Naive thymus-derived CD4-positive, alpha-beta T cell (primary cell): ENCODE data around the gene RNF222. TPM values are rescaled to one million over a fixed set of nuclear protein-coding genes. Genes with fewer than 3 reads are reported as not detected.

Source experiments
- ATAC-seq: fragments of 150-1000 bp; cut with Tn5 transposase; 2 replicates; pipeline ENCODE4 v1.10.0; 2021; ENCODE audit warnings: mild to moderate bottlenecking, moderate library complexity
- CTCF ChIA-PET: fragments of 350-600 bp; sonication (Branson Sonifier 250); formaldehyde crosslinking; loops from one replicate; lab custom pipeline; 2021; ENCODE audit warnings: antibody characterized with exemption; lab: Charles Lee
- POLR2A ChIA-PET: fragments of 350-600 bp; sonication (Branson Sonifier 250); formaldehyde crosslinking; loops from one replicate; lab custom pipeline; 2021; ENCODE audit warnings: antibody characterized with exemption, inconsistent platforms; lab: Charles Lee
- DNase-seq, 9 donors: peaks; one replicate each; pipeline versions ENCODE4 v3.0.0 to v3.0.0-alpha.2; 2020 to 2022; ENCODE audit warnings: mixed read lengths in 1 of 9
- H3K27ac ChIP-seq: one replicate; pipeline ENCODE4 v1.7.0; 2013; ENCODE audit warnings: mild to moderate bottlenecking, low read depth, low read length, moderate library complexity
- H3K27me3 ChIP-seq, 2 donors: one replicate each; pipeline ENCODE4 v1.7.0; 2013; ENCODE audit warnings: low read length in 2 of 2, mild to moderate bottlenecking in 2 of 2, moderate library complexity in 2 of 2; ENCODE audit not compliant: control insufficient read depth in 2 of 2, insufficient read depth in 2 of 2
- H3K36me3 ChIP-seq, 3 experiments: 1 replicate in 2 of 3; 2 replicates in 1 of 3; pipeline ENCODE4 v1.7.0; 2013; ENCODE audit warnings: low read length in 3 of 3, mild to moderate bottlenecking in 3 of 3, moderate library complexity in 1 of 3; ENCODE audit not compliant: insufficient read depth in 3 of 3, control insufficient read depth in 2 of 3
- H3K4me1 ChIP-seq, 2 donors: one replicate each; pipeline ENCODE4 v1.7.0; 2013; ENCODE audit warnings: low read length in 2 of 2, mild to moderate bottlenecking in 2 of 2, moderate library complexity in 1 of 2; ENCODE audit not compliant: control insufficient read depth in 2 of 2, insufficient read depth in 2 of 2
- H3K4me3 ChIP-seq: 2 replicates; pipeline ENCODE4 v1.7.0; 2013; ENCODE audit warnings: mild to moderate bottlenecking, low read length
- H3K9me3 ChIP-seq, 3 experiments: 1 replicate in 2 of 3; 2 replicates in 1 of 3; pipeline ENCODE4 v1.7.0; 2013; ENCODE audit warnings: low read length in 3 of 3; ENCODE audit not compliant: control insufficient read depth in 2 of 3
- H3K27ac Mint-ChIP-seq, 9 donors: one replicate each; pipeline ENCODE4 v1.8.0; 2020 to 2022; ENCODE audit warnings: mixed read lengths in 9 of 9, mild to moderate bottlenecking in 8 of 9, moderate library complexity in 5 of 9, inconsistent platforms in 2 of 9
- H3K27me3 Mint-ChIP-seq, 5 donors: one replicate each; pipeline ENCODE4 v1.8.0; 2021 to 2022; ENCODE audit warnings: mixed read lengths in 5 of 5, mild to moderate bottlenecking in 1 of 5
- H3K36me3 Mint-ChIP-seq, 5 donors: one replicate each; pipeline ENCODE4 v1.8.0; 2020 to 2022; ENCODE audit warnings: mixed read lengths in 5 of 5, mild to moderate bottlenecking in 3 of 5, inconsistent platforms in 1 of 5
- H3K4me1 Mint-ChIP-seq, 7 donors: one replicate each; pipeline ENCODE4 v1.8.0; 2020 to 2022; ENCODE audit warnings: mixed read lengths in 7 of 7, mild to moderate bottlenecking in 3 of 7, inconsistent platforms in 1 of 7
- H3K4me3 Mint-ChIP-seq, 10 donors: one replicate each; pipeline ENCODE4 v1.8.0; 2020 to 2022; ENCODE audit warnings: mild to moderate bottlenecking in 10 of 10, mixed read lengths in 10 of 10, moderate library complexity in 6 of 10, inconsistent platforms in 2 of 10
- H3K9me3 Mint-ChIP-seq, 11 donors: one replicate each; pipeline ENCODE4 v1.8.0; 2020 to 2022; ENCODE audit warnings: mixed read lengths in 11 of 11, mild to moderate bottlenecking in 4 of 11, inconsistent platforms in 1 of 11, moderate library complexity in 1 of 11
- intact Hi-C, 2 donors: fragments of 100-400 bp; cut with micrococcal nuclease; formaldehyde crosslinking; loops; one replicate each; pipeline ENCODE4 v1.15.1; 2023
- polyA plus RNA-seq, 2 donors: library from polyadenylated mRNA; unstranded; fragments of 300-500 nt; fragmentation: Illumina TruSeq; gene quantifications; one replicate each; pipeline ENCODE4 v1.2.3, GENCODE V29; 2021
- total RNA-seq, 6 experiments: library from RNA in 5 of 6; stranded (reverse) in 5 of 6; gene quantifications; 1 replicate in 5 of 6; 2 replicates in 1 of 6; pipeline ENCODE4 v1.2.3 and lab custom pipeline; 2021 to 2026

Gene RNF222
- total and polyA plus RNA-seq, 7 experiments from 2014 or later: 0.13 to 1.7 (median 0.26) TPM; not detected in 1

DNA sequence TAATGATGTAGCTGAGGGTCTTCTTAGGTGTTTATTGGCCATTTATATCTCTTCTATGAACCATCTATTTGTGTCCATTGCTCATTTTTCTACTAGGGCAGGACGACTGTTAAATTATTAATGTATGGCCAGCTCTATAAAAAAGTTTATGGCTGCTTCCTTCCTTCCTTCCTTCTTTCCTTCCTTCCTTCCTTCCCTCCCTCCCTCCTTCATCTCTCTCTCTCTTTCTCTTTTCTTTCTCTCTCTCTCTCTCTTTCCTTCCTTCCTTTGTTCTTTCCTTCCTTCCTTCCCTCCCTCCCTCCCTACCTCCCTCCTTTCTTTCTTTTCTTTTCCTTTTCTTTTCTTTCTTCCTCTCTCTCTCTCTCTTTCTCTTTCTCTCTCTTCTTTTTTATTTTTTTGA, 20.8 kb upstream of the RNF222 start:
- ATAC-seq (no peak), DNase-seq (no peak)
- Histone ChIP-seq H3K4me3 (no peak overlapping the region), H3K36me3 (no peaks in the 10 kb centered on the region), H3K27me3 (no peaks in the 10 kb centered on the region), H3K4me1 (peaks cover 0 to under 1% of the 10 kb centered on the region in 2 donors), H3K27ac (no peak overlapping the region), H3K9me3 (no peaks in the 10 kb centered on the region)
- no peak overlapping the region for H3K27ac Mint-ChIP-seq
- peaks cover 0 to 3% (median 0%) of the 10 kb centered on the region in 11 donors for H3K9me3 Mint-ChIP-seq
- POLR2A ChIA-PET: no interaction called here
- intact Hi-C loops: no loop called here
- peaks cover 15 to 67% (median 37%) of the 10 kb centered on the region in 5 donors for H3K27me3 Mint-ChIP-seq
- CTCF ChIA-PET: no interaction called here
- H3K36me3 Mint-ChIP-seq: no peaks in the 10 kb centered on the region
- no peak overlapping the region for H3K4me3 Mint-ChIP-seq
- H3K4me1 Mint-ChIP-seq: peaks cover 1 to 6% (median 2%) of the 10 kb centered on the region in 7 donors

DNA sequence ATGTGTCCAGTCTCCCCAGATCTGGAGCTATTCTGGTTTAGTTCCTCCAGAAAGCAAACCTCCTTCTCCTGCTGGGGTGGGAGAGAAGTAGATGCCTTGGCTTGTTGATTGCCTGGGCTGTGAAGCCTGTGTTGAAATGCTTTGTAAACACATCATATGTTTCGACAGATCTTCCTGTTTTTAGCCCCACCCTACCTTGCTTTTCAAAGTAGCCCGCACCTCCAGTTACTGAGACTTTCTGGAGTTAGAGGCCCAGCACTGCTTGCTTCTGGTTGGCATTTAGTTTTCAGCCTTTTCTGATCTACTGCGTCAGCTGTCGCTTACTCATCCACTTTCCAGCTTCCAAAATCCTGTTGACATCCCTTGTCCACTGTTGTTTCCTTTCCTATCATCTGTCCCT, 20.2 kb upstream of the RNF222 start:
- Mint-ChIP-seq H3K9me3 (peaks cover 0 to 3% (median 0%) of the 10 kb centered on the region in 11 donors), H3K27ac (no peak overlapping the region), H3K36me3 (no peaks in the 10 kb centered on the region), H3K4me1 (peaks cover 8 to 12% (median 9%) of the 10 kb centered on the region in 7 donors), H3K27me3 (peaks cover 15 to 70% (median 33%) of the 10 kb centered on the region in 5 donors), H3K4me3 (no peak overlapping the region)
- ATAC-seq (peak; percentile 62), DNase-seq (no peak)
- no peaks in the 10 kb centered on the region for H3K36me3 ChIP-seq
- no peaks in the 10 kb centered on the region for H3K9me3 ChIP-seq
- H3K27me3 ChIP-seq: no peaks in the 10 kb centered on the region
- H3K4me1 ChIP-seq: peaks cover 0 to 3% of the 10 kb centered on the region in 2 donors
- intact Hi-C loops: no loop called here
- ChIA-PET POLR2A (no interaction called here), CTCF (no interaction called here)
- no peak overlapping the region for H3K27ac ChIP-seq
- H3K4me3 ChIP-seq: no peak overlapping the region

DNA sequence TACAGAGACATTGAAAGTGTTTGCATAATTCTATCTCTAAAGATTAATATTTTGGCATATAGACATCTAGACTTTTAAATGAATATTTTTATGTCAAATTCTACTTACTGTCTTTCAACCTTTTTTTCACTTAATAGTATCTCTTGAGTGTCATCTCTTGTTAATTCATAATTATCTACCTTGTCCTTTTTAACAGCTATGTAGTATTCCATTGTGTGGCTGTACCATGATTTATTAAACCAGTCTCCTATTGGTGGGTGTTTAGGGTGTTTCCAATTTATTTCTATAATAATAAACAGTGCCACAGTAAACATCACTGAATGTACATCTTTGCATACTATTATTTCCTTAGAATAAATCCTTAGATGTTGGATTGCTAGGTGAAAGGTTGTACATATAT, 16.3 kb upstream of the RNF222 start:
- Histone ChIP-seq H3K4me1 (peaks cover 0 to 3% of the 10 kb centered on the region in 2 donors), H3K36me3 (no peaks in the 10 kb centered on the region), H3K27ac (no peak overlapping the region), H3K9me3 (no peaks in the 10 kb centered on the region), H3K4me3 (no peak overlapping the region), H3K27me3 (no peaks in the 10 kb centered on the region)
- peaks cover 9 to 68% (median 13%) of the 10 kb centered on the region in 5 donors for H3K27me3 Mint-ChIP-seq
- ChIA-PET CTCF (interaction anchor here (1.7 kb wide), 1 partner anchor 332 kb away, joined by 3 read pairs; no protein-coding TSS in a partner anchor), POLR2A (interaction anchor here (0.6 kb wide), 1 partner anchor 18 kb away, joined by 3 read pairs; no protein-coding TSS in a partner anchor)
- peaks cover 0 to 3% (median 0%) of the 10 kb centered on the region in 11 donors for H3K9me3 Mint-ChIP-seq
- ATAC-seq (no peak), DNase-seq (no peak)
- H3K4me1 Mint-ChIP-seq: peaks cover 9 to 22% (median 16%) of the 10 kb centered on the region in 7 donors
- intact Hi-C loops: loop anchor here in 1 of 2 donors (5.0 kb wide), 1 partner anchor 583 kb away; no protein-coding TSS in a partner anchor
- H3K4me3 Mint-ChIP-seq: no peak overlapping the region
- H3K27ac Mint-ChIP-seq: no peak overlapping the region
- no peaks in the 10 kb centered on the region for H3K36me3 Mint-ChIP-seq

- H3K27ac Mint-ChIP-seq: peak overlapping the region in 1 of 9 donors; percentile 42
- POLR2A ChIA-PET: no interaction called here
- H3K36me3 ChIP-seq: no peaks in the 10 kb centered on the region
- no peak overlapping the region for H3K4me3 Mint-ChIP-seq
- H3K4me1 ChIP-seq: peaks cover 0 to 3% of the 10 kb centered on the region in 2 donors
- intact Hi-C loops: loop anchor here in 1 of 2 donors (5.0 kb wide), 1 partner anchor 584 kb away; no protein-coding TSS in a partner anchor
- CTCF ChIA-PET: interaction anchor here (0.9 kb wide), 1 partner anchor 22 kb away, joined by 3 read pairs; the partner anchor contains the start of gene NDEL1
- no peak overlapping the region for H3K4me3 ChIP-seq
- H3K27ac ChIP-seq: no peak overlapping the region
- peaks cover 0 to 3% (median 0%) of the 10 kb centered on the region in 11 donors for H3K9me3 Mint-ChIP-seq
- no peak for DNase-seq
- peak; percentile 52 for ATAC-seq
- H3K4me1 Mint-ChIP-seq: peaks cover 9 to 24% (median 15%) of the 10 kb centered on the region in 7 donors
- H3K36me3 Mint-ChIP-seq: no peaks in the 10 kb centered on the region
- peaks cover 9 to 62% (median 13%) of the 10 kb centered on the region in 5 donors for H3K27me3 Mint-ChIP-seq
- no peaks in the 10 kb centered on the region for H3K27me3 ChIP-seq
- no peaks in the 10 kb centered on the region for H3K9me3 ChIP-seq
Observed at GRCh38 chr17:8413328-8413727, 15.7 kb upstream of the RNF222 start.

- H3K9me3 ChIP-seq: no peaks in the 10 kb centered on the region
- ChIA-PET POLR2A (interaction anchor here (2.2 kb wide), 1 partner anchor 334 kb away, joined by 7 read pairs; no protein-coding TSS in a partner anchor), CTCF (interaction anchor here (0.7 to 1.1 kb wide), 4 partner anchors 334 to 586 kb away, joined by 3 to 7 read pairs (median 3); no protein-coding TSS in a partner anchor)
- no peaks in the 10 kb centered on the region for H3K36me3 ChIP-seq
- H3K4me3 Mint-ChIP-seq: no peak overlapping the region
- peak overlapping the region in 1 of 9 donors; percentile 27 for H3K27ac Mint-ChIP-seq
- no peaks in the 10 kb centered on the region for H3K36me3 Mint-ChIP-seq
- H3K27me3 Mint-ChIP-seq: peaks cover 4 to 50% (median 12%) of the 10 kb centered on the region in 5 donors
- no peak overlapping the region for H3K4me3 ChIP-seq
- peaks cover 0 to 3% of the 10 kb centered on the region in 2 donors for H3K4me1 ChIP-seq
- H3K27me3 ChIP-seq: no peaks in the 10 kb centered on the region
- H3K9me3 Mint-ChIP-seq: peaks cover 0 to 3% (median 0%) of the 10 kb centered on the region in 11 donors
- no peak overlapping the region for H3K27ac ChIP-seq
- intact Hi-C loops: loop anchor here in 1 of 2 donors (5.0 kb wide), 1 partner anchor 585 kb away; no protein-coding TSS in a partner anchor
- H3K4me1 Mint-ChIP-seq: peaks cover 9 to 26% (median 15%) of the 10 kb centered on the region in 7 donors
- ATAC-seq (peak; percentile 62), DNase-seq (no peak)
Observed at GRCh38 chr17:8412089-8412488, 14.5 kb upstream of the RNF222 start.

DNA sequence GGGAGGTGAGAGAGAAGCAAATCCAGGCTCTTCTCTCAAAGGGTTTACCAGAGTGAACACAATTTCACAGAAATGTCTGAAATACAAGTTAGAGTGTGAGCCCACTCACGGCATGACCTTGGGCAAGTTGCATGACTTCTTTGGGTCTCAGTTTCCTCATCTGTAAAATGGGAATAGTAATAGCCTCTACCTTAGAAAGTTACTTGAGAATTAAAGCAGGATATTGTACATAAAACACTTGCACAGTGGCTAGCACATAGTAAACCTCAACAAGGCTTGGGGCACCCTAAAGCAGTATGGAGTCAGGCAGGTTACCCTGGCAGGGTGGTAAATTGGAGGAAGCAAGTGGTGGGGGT, 13.2 kb upstream of the RNF222 start:
- ATAC-seq (no peak), DNase-seq (no peak)
- Mint-ChIP-seq H3K36me3 (no peaks in the 10 kb centered on the region), H3K27ac (no peak overlapping the region), H3K4me1 (peaks cover 9 to 26% (median 15%) of the 10 kb centered on the region in 7 donors), H3K27me3 (peaks cover 0 to 38% (median 6%) of the 10 kb centered on the region in 5 donors), H3K9me3 (peaks cover 0 to 3% (median 0%) of the 10 kb centered on the region in 11 donors), H3K4me3 (no peak overlapping the region)
- intact Hi-C loops: loop anchor here (1.0 to 5.0 kb wide), 5 partner anchors 24 to 586 kb away; partner anchors contain the start of genes NDEL1 (in 1 of the 2) and RPL26 (in 1 of the 2)
- Histone ChIP-seq H3K9me3 (no peaks in the 10 kb centered on the region), H3K27ac (no peak overlapping the region), H3K4me1 (peaks cover 0 to 3% of the 10 kb centered on the region in 2 donors), H3K4me3 (no peak overlapping the region), H3K27me3 (no peaks in the 10 kb centered on the region), H3K36me3 (no peaks in the 10 kb centered on the region)
- CTCF ChIA-PET: interaction anchor here (0.8 to 1.9 kb wide), 4 partner anchors 35 to 374 kb away, joined by 3 to 19 read pairs (median 5); partner anchors contain the start of gene KRABD2
- POLR2A ChIA-PET: interaction anchor here (0.6 to 2.2 kb wide), 2 partner anchors 26 to 335 kb away, joined by 3 to 7 read pairs; no protein-coding TSS in a partner anchor
